ENCODE measurements around the gene PRTG.

- TF ChIP-seq CTCF (IDR thresholded peaks at IDR 0.05) (no peak), POLR2A (IDR thresholded peaks at IDR 0.05) (no peak)
These were observed 39.9 kb upstream of the PRTG start for GRCh38 chr15:55782901-55783300.

All from uterus (tissue), 2 donors.